Measurements from ENCODE around the gene FAM98C. TPM values are rescaled to one million over a fixed set of nuclear protein-coding genes. Genes with fewer than 3 reads are reported as not detected.

Gene FAM98C
- total RNA-seq, 6 donors from 2014 or later: 16.0 to 75.4 (median 24.2) TPM

GRCh38 chr19:38374332-38375097 lies 28.4 kb upstream of the FAM98C start, which contains the start of gene PSMD8:
TSS of gene PSMD8 (plus strand) at chr19:38374571. CDS start at chr19:38374602, 31 bp downstream.
- WGBS, 2 donors: 1 to 2% methylated on average over 25 to 63 of the region's 65 CpGs
- Histone ChIP-seq H3K4me3 (peak within 1 kb of the TSS; percentile 74 to 97 (median 84)), H3K27ac (peak within 1 kb of the TSS; percentile 87 to 96 (median 92)), H3K9me3 (no peaks in the 10 kb centered on the region), H3K27me3 (no peaks in the 10 kb centered on the region), H3K4me1 (peaks cover 21 to 32% (median 22%) of the 10 kb centered on the region in 4 donors), H3K36me3 (peaks cover 0 to 32% (median 23%) of the 10 kb centered on the region in 4 donors)
- DNase-seq: peak; percentile 99 to 100
- peak; percentile 90 to 97 for TF ChIP-seq POLR2AphosphoS5 (IDR thresholded peaks at IDR 0.05)
- TF ChIP-seq, protein P1, sequence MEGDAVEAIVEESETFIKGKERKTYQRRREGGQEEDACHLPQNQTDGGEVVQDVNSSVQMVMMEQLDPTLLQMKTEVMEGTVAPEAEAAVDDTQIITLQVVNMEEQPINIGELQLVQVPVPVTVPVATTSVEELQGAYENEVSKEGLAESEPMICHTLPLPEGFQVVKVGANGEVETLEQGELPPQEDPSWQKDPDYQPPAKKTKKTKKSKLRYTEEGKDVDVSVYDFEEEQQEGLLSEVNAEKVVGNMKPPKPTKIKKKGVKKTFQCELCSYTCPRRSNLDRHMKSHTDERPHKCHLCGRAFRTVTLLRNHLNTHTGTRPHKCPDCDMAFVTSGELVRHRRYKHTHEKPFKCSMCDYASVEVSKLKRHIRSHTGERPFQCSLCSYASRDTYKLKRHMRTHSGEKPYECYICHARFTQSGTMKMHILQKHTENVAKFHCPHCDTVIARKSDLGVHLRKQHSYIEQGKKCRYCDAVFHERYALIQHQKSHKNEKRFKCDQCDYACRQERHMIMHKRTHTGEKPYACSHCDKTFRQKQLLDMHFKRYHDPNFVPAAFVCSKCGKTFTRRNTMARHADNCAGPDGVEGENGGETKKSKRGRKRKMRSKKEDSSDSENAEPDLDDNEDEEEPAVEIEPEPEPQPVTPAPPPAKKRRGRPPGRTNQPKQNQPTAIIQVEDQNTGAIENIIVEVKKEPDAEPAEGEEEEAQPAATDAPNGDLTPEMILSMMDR (IDR thresholded peaks at IDR 0.05): peak in 2 of 6 experiments; percentile 21 to 44
- TF ChIP-seq POLR2A (IDR thresholded peaks at IDR 0.05): peak; percentile 44 to 98 (median 89)
- TF ChIP-seq EP300 (IDR thresholded peaks at IDR 0.05): peak in 1 of 4 donors; percentile 55
- peak; percentile 99 for ATAC-seq (ENCODE audit: low FRiP score in 2 of 2)

GRCh38 chr19:38375098-38375493 lies 27.8 kb upstream of the FAM98C start:
- H3K4me1 ChIP-seq: peaks cover 21 to 32% (median 22%) of the 10 kb centered on the region in 4 donors
- WGBS, 2 donors: 2 to 3% methylated on average over 11 to 18 of the region's 18 CpGs
- no peaks in the 10 kb centered on the region for H3K9me3 ChIP-seq
- peak in 1 of 2 donors; percentile 27 for ATAC-seq (ENCODE audit: low FRiP score in 2 of 2)
- peak overlapping the region; percentile 87 to 96 (median 92) for H3K27ac ChIP-seq
- H3K27me3 ChIP-seq: no peaks in the 10 kb centered on the region
- DNase-seq: no peak
- no peak for TF ChIP-seq POLR2A (IDR thresholded peaks at IDR 0.05)
- no peak for TF ChIP-seq POLR2AphosphoS5 (IDR thresholded peaks at IDR 0.05)
- peak overlapping the region; percentile 74 to 97 (median 84) for H3K4me3 ChIP-seq
- H3K36me3 ChIP-seq: peaks cover 0 to 38% (median 27%) of the 10 kb centered on the region in 4 donors

DNA sequence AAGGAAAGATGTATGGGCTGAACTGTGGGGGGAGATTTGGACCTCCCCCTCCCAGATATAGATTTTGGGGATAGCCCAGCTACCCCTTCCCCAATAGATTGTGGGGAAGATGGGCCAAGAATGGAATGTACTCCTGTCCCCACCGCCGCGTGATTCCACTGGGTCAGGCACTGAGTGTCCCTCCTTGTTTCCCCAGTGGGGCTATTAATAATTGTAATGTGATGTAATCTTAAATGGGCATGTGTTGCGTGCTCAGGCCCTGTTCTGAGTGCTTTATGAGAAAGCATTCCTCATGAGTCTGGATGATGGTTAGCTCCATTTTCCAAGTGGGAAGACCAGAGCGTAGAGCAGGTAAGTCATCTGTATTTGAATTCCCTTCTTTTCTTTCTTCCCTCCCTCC lies 27.1 kb upstream of the FAM98C start:
- Histone ChIP-seq H3K27me3 (no peaks in the 10 kb centered on the region), H3K27ac (peak overlapping the region in 2 of 4 donors; percentile 87 to 91), H3K4me3 (peak overlapping the region in 3 of 4 donors; percentile 74 to 88 (median 81)), H3K9me3 (no peaks in the 10 kb centered on the region), H3K36me3 (peaks cover 0 to 45% (median 33%) of the 10 kb centered on the region in 4 donors), H3K4me1 (peaks cover 21 to 32% (median 22%) of the 10 kb centered on the region in 4 donors)
- ATAC-seq (ENCODE audit: low FRiP score in 2 of 2) (no peak), DNase-seq (no peak)
- TF ChIP-seq POLR2AphosphoS5 (IDR thresholded peaks at IDR 0.05) (no peak), EP300 (IDR thresholded peaks at IDR 0.05) (no peak), POLR2A (IDR thresholded peaks at IDR 0.05) (no peak)
- TF ChIP-seq, protein P1 (IDR thresholded peaks at IDR 0.05): no peak
- WGBS, 2 donors: 79 to 81% methylated on average over 5 of the region's 5 CpGs

DNA sequence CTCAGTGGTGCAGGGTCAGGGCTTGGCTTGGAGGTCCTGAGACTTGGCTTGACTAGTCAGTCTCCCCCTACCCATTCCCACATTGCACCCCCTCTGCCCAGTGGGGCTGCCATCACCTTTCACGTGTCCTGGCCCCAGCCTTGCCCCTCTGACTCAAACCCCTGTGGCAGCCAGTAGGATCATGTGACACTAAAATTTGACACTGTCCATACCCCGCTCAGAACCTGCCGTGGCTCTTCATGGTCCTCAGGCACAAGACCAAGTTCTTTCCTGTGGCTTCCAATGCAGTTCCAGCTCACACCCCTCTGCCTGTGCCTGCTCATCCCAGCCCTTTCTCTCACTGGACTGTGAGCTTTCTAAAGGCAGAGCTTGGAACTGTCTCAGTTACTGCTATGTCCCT lies 26.3 kb upstream of the FAM98C start:
- H3K27ac ChIP-seq: no peak overlapping the region
- no peak for DNase-seq
- H3K4me3 ChIP-seq: no peak overlapping the region
- no peaks in the 10 kb centered on the region for H3K27me3 ChIP-seq
- no peak for ATAC-seq (ENCODE audit: low FRiP score in 2 of 2)
- peaks cover 21 to 32% (median 22%) of the 10 kb centered on the region in 4 donors for H3K4me1 ChIP-seq
- WGBS, 2 donors: 87 to 93% methylated on average over 3 of the region's 3 CpGs
- H3K36me3 ChIP-seq: peaks cover 5 to 53% (median 42%) of the 10 kb centered on the region in 4 donors
- no peaks in the 10 kb centered on the region for H3K9me3 ChIP-seq
- TF ChIP-seq EP300 (IDR thresholded peaks at IDR 0.05): no peak
- TF ChIP-seq POLR2A (IDR thresholded peaks at IDR 0.05): no peak
- TF ChIP-seq, protein P1 (IDR thresholded peaks at IDR 0.05): no peak
- TF ChIP-seq POLR2AphosphoS5 (IDR thresholded peaks at IDR 0.05): no peak

- no peak overlapping the region for H3K4me3 ChIP-seq
Measured at GRCh38 chr19:38377052-38377451, 25.8 kb upstream of the FAM98C start.

More at GRCh38 chr19:38377052-38377451, 25.8 kb upstream of the FAM98C start:
- no peaks in the 10 kb centered on the region for H3K9me3 ChIP-seq
- ATAC-seq (ENCODE audit: low FRiP score in 2 of 2) (no peak), DNase-seq (no peak)
- TF ChIP-seq POLR2A (IDR thresholded peaks at IDR 0.05) (no peak), POLR2AphosphoS5 (IDR thresholded peaks at IDR 0.05) (no peak), EP300 (IDR thresholded peaks at IDR 0.05) (no peak)
- TF ChIP-seq, protein P1 (IDR thresholded peaks at IDR 0.05): no peak
- H3K4me1 ChIP-seq: peaks cover 21 to 32% (median 22%) of the 10 kb centered on the region in 4 donors
- H3K27ac ChIP-seq: no peak overlapping the region
- H3K27me3 ChIP-seq: no peaks in the 10 kb centered on the region
- 98% methylated on average over 4 of the region's 4 CpGs for WGBS, 2 donors
- H3K36me3 ChIP-seq: peaks cover 8 to 58% (median 46%) of the 10 kb centered on the region in 4 donors

Data from upper lobe of left lung (tissue), 6 donors.